Activated B cell treated with CpG ODN at 0.5 μM for 24 hours (primary cell): ENCODE data around the gene SMC3. TPM values are rescaled to one million over a fixed set of nuclear protein-coding genes. Genes with fewer than 3 reads are reported as not detected.
"Not testable (repeated sequence)": the region's sequence is repeated elsewhere in the genome, so short reads cannot be mapped to it uniquely, and the experiment has no call there.

ENCODE experiments used
- ATAC-seq: fragments of 200-7000 bp; cut with Tn5 transposase; one replicate; pipeline ENCODE4 v1.10.0; 2021; ENCODE audit warnings: low read depth, mild to moderate bottlenecking, moderate library complexity
- CTCF ChIA-PET: fragments of 350-600 bp; sonication (Branson Sonifier 250); formaldehyde crosslinking; loops from one replicate; lab custom pipeline; 2021; ENCODE audit warnings: antibody characterized with exemption; lab: Charles Lee
- POLR2A ChIA-PET: fragments of 350-600 bp; sonication (Branson Sonifier 250); formaldehyde crosslinking; loops from one replicate; lab custom pipeline; 2021; ENCODE audit warnings: antibody characterized with exemption; lab: Charles Lee
- DNase-seq: peaks from one replicate; pipeline ENCODE4 v3.0.0; 2022
- H3K27ac Mint-ChIP-seq: one replicate; pipeline ENCODE4 v1.8.0; 2020; ENCODE audit warnings: mixed read lengths
- H3K27me3 Mint-ChIP-seq: one replicate; pipeline ENCODE4 v1.8.0; 2021; ENCODE audit warnings: mixed read lengths
- H3K36me3 Mint-ChIP-seq: one replicate; pipeline ENCODE4 v1.8.0; 2021; ENCODE audit warnings: low read depth, mixed read lengths
- H3K4me1 Mint-ChIP-seq: one replicate; pipeline ENCODE4 v1.8.0; 2021; ENCODE audit warnings: mixed read lengths
- H3K4me3 Mint-ChIP-seq: one replicate; pipeline ENCODE4 v1.8.0; 2020; ENCODE audit warnings: mild to moderate bottlenecking, mixed read lengths
- H3K9me3 Mint-ChIP-seq: one replicate; pipeline ENCODE4 v1.8.0; 2020; ENCODE audit warnings: mixed read lengths
- CTCF ChIP-seq: fragments of 200-600 bp; IDR thresholded peaks from one replicate; pipeline ENCODE4 v1.8.0; 2022; ENCODE audit warnings: antibody characterized with exemption, mild to moderate bottlenecking
- intact Hi-C: fragments of 100-400 bp; cut with micrococcal nuclease; formaldehyde crosslinking; loops from one replicate; pipeline ENCODE4 v1.15.1; 2024
- total RNA-seq: library from RNA; stranded (reverse); gene quantifications from 2 replicates; pipeline ENCODE4 v1.2.3, GENCODE V29; 2022

The SMC3 gene
- total RNA-seq, 1 donor from 2014 or later = 41.1 TPM

DNA sequence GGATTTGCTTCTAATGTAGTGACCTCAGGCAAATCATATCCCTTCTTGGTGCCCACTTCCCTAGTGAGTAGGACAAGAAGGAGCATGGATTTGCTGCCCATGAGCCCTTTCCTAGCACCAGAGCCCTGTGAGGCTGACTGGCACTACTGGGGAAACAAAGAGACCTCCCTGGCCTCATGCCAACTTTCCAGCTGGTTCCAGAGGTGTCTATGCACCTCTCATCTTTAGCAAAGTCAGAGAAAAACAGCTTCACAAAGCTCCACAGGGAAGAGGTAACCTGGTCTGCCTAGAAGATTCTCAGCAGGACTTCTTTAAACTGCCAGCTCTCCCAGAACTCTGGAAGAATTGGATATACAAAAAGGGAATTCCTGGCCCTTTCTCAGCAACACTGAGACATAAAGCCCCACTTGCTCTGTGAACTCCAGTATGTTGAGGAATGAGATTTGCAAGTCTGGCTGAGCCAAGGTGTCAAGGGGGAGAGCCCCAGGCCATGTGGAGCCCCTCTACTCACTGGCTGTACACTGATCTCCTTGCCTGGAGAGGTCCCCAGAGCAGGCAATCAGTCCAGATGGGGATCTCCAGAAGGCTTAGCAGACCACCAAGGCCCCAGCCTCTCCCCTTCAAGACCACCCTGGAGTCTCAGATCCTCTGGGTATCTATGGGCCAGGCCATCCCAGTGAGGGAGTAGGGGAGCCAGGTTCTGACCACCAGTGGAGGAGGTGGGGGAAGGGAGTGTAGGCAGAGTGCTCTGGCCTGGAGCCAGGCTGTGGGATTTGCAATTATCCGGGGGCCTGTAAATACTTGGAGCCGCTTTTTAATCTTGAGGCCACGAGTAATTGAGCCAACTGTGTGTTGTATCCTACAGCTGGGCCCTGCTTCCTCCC lies 52.3 kb downstream of the SMC3 start:
- CTCF ChIA-PET = interaction anchor here (1.0 kb wide), 1 partner anchor 9 kb away, joined by 3 read pairs; no protein-coding TSS in a partner anchor
- intact Hi-C loops = loop anchor here (10.0 kb wide), 1 partner anchor 385 kb away; no protein-coding TSS in a partner anchor
- ATAC-seq = no peak

GRCh38 chr10:110620398-110620719 lies 52.9 kb downstream of the SMC3 start:
- no peak for ATAC-seq
- no peak for TF ChIP-seq CTCF

More for the DNA sequence above, 52.3 kb downstream of the SMC3 start:
- TF ChIP-seq CTCF = no peak
- H3K4me3 Mint-ChIP-seq = no peak overlapping the region
- no peak overlapping the region for H3K27ac Mint-ChIP-seq
- H3K36me3 Mint-ChIP-seq = no peaks in the 10 kb centered on the region
- H3K9me3 Mint-ChIP-seq = no peaks in the 10 kb centered on the region
- POLR2A ChIA-PET = no interaction called here
- no peak for DNase-seq
- H3K4me1 Mint-ChIP-seq = no peaks in the 10 kb centered on the region
- no peaks in the 10 kb centered on the region for H3K27me3 Mint-ChIP-seq

GRCh38 chr10:110623316-110623715 lies 55.8 kb downstream of the SMC3 start:
- H3K9me3 Mint-ChIP-seq, POLR2A ChIA-PET: not testable (repeated sequence)

More at GRCh38 chr10:110620398-110620719, 52.9 kb downstream of the SMC3 start:
- Mint-ChIP-seq H3K9me3 (no peaks in the 10 kb centered on the region), H3K4me3 (no peak overlapping the region), H3K27me3 (peaks cover 1% of the 10 kb centered on the region), H3K36me3 (no peaks in the 10 kb centered on the region), H3K27ac (no peak overlapping the region), H3K4me1 (no peaks in the 10 kb centered on the region)
- intact Hi-C loops = no loop called here
- ChIA-PET CTCF (interaction anchor here (1.0 kb wide), 1 partner anchor 9 kb away, joined by 3 read pairs; no protein-coding TSS in a partner anchor), POLR2A (no interaction called here)
- no peak for DNase-seq

DNA sequence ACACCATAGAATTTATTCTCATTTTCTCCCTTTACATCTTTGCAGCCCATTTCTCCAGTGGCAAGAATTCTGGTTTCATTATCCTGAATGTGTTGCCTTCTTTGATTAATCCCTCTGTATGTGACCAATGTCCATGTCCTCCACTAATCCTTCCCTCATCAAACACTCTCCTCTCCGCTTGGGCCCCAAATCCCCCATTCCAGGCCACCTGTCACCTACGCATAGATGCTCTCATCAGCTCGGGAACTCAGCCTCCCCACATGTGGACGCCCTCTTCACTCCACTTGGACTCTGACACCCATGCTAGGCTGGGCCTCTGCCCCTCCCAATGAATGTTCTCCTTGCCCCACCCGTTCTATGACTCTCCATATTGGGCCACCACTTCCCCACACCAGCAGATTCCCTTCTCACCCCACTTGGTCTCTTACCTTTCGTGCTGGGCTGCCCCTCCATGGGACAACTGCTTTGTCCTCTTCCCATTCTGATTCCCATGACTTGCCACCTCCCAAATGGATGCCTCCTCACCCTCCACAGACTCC lies 57.9 kb downstream of the SMC3 start:
- intact Hi-C loops = no loop called here
- no peaks in the 10 kb centered on the region for H3K9me3 Mint-ChIP-seq
- DNase-seq (no peak), ATAC-seq (no peak)
- ChIA-PET POLR2A (no interaction called here), CTCF (no interaction called here)
- H3K27ac Mint-ChIP-seq = no peak overlapping the region
- no peak overlapping the region for H3K4me3 Mint-ChIP-seq
- no peak for TF ChIP-seq CTCF
- H3K27me3 Mint-ChIP-seq = peaks cover 9% of the 10 kb centered on the region
- H3K36me3 Mint-ChIP-seq = no peaks in the 10 kb centered on the region
- H3K4me1 Mint-ChIP-seq = no peaks in the 10 kb centered on the region

More at GRCh38 chr10:110623316-110623715, 55.8 kb downstream of the SMC3 start:
- H3K4me3 Mint-ChIP-seq, CTCF ChIA-PET, DNase-seq, H3K27ac Mint-ChIP-seq, H3K27me3 Mint-ChIP-seq, ATAC-seq, H3K36me3 Mint-ChIP-seq, H3K4me1 Mint-ChIP-seq, intact Hi-C loops: not testable (repeated sequence)

GRCh38 chr10:110625951-110626855 lies 58.7 kb downstream of the SMC3 start:
- no peak for TF ChIP-seq CTCF
- POLR2A ChIA-PET = interaction anchor here (0.6 kb wide), 1 partner anchor 16 kb away, joined by 3 read pairs; no protein-coding TSS in a partner anchor
- no peak for DNase-seq
- intact Hi-C loops = no loop called here
- H3K27ac Mint-ChIP-seq = no peak overlapping the region
- no peak for ATAC-seq
- H3K9me3 Mint-ChIP-seq = no peaks in the 10 kb centered on the region
- no peak overlapping the region for H3K4me3 Mint-ChIP-seq
- H3K36me3 Mint-ChIP-seq = no peaks in the 10 kb centered on the region
- H3K4me1 Mint-ChIP-seq = no peaks in the 10 kb centered on the region
- CTCF ChIA-PET = no interaction called here
- H3K27me3 Mint-ChIP-seq = peaks cover 9% of the 10 kb centered on the region
